Neural progenitor cell (in vitro differentiated cells): Measurements from ENCODE around the gene MOK.

ENCODE experiments used
- EZH2phosphoT487 ChIP-seq: fragments of 200-600 bp; sonication (generic); IDR thresholded peaks from 2 replicates; pipeline ENCODE4 v1.6.1; 2017; ENCODE audit warnings: antibody characterized with exemption
- TF ChIP-seq, protein P1 (sequence below): fragments of 200-600 bp; sonication (generic); IDR thresholded peaks from 2 replicates; pipeline ENCODE4 v1.5.1; 2017; ENCODE audit warnings: antibody characterized with exemption, mild to moderate bottlenecking

GRCh38 chr14:102221026-102221425 lies 83.9 kb downstream of the MOK start:
- TF ChIP-seq, protein P1, sequence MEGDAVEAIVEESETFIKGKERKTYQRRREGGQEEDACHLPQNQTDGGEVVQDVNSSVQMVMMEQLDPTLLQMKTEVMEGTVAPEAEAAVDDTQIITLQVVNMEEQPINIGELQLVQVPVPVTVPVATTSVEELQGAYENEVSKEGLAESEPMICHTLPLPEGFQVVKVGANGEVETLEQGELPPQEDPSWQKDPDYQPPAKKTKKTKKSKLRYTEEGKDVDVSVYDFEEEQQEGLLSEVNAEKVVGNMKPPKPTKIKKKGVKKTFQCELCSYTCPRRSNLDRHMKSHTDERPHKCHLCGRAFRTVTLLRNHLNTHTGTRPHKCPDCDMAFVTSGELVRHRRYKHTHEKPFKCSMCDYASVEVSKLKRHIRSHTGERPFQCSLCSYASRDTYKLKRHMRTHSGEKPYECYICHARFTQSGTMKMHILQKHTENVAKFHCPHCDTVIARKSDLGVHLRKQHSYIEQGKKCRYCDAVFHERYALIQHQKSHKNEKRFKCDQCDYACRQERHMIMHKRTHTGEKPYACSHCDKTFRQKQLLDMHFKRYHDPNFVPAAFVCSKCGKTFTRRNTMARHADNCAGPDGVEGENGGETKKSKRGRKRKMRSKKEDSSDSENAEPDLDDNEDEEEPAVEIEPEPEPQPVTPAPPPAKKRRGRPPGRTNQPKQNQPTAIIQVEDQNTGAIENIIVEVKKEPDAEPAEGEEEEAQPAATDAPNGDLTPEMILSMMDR = no peak
- no peak for TF ChIP-seq EZH2phosphoT487
